Neuron (in vitro differentiated cells): Measurements from ENCODE around the gene RGS19.

ENCODE experiments used
- H2AFZ ChIP-seq: one replicate; pipeline ENCODE4 v1.6.1; 2013; ENCODE audit warnings: low read depth, mild to moderate bottlenecking, inconsistent platforms, low read length, moderate library complexity
- H3K27me3 ChIP-seq: one replicate; pipeline ENCODE4 v1.6.1; 2013; ENCODE audit warnings: low read length; ENCODE audit not compliant: insufficient read depth
- H3K36me3 ChIP-seq: one replicate; pipeline ENCODE4 v1.6.1; 2013; ENCODE audit warnings: low read length; ENCODE audit not compliant: insufficient read depth
- H3K4me1 ChIP-seq: one replicate; pipeline ENCODE4 v1.6.1; 2013; ENCODE audit warnings: low read length; ENCODE audit not compliant: insufficient read depth
- H3K4me3 ChIP-seq: 2 replicates; pipeline ENCODE4 v1.5.1; 2013; ENCODE audit warnings: mild to moderate bottlenecking, low read length, moderate library complexity
- H3K9me3 ChIP-seq: one replicate; pipeline ENCODE4 v1.6.1; 2013; ENCODE audit warnings: low read length

The RGS19 gene

GRCh38 chr20:64074184-64074789 lies 5.0 kb downstream of the RGS19 start:
- Histone ChIP-seq H2AFZ (no peak overlapping the region), H3K36me3 (peaks cover 11% of the 10 kb centered on the region), H3K27me3 (no peaks in the 10 kb centered on the region), H3K4me1 (peaks cover 16% of the 10 kb centered on the region), H3K4me3 (no peak overlapping the region), H3K9me3 (no peaks in the 10 kb centered on the region)

DNA sequence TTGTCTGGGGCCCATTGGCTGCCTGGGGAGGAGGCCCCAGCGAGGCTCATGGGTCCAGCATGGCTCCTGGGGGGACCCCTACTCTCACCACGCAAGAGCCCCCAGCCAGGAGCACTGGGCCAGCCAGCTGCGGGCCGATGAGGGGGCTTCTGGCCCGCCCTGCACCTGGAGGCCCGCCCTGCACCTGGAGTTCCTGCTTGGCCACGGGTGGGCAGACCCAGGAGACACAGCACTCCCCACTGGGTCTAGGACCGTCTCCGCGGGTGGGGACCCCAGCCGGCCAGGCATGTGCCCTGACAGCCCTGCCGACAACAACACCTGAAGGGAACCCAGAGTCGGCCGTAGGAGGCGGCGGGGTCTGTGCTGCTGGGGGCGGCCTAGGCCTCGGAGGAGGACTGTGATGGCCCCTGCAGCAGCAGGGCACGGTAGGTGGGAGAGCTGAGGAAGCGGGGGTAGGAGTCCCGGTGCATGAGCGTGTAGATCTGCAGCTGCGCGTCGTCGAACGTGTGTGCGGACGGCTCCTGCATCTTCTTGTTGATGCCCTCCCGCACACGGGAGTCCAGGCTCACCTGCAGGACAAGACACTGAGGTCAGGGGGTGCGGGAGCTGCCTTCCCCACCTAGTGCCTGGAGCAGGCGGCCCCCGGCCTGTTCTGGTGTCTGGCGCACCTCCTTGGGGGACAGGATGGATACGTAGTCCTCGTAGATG lies 5.7 kb downstream of the RGS19 start:
- Histone ChIP-seq H3K27me3 (no peaks in the 10 kb centered on the region), H3K4me1 (peaks cover 9% of the 10 kb centered on the region), H3K36me3 (peaks cover 11% of the 10 kb centered on the region), H2AFZ (no peak overlapping the region), H3K4me3 (no peak overlapping the region), H3K9me3 (no peaks in the 10 kb centered on the region)

- Histone ChIP-seq H3K4me1 (no peaks in the 10 kb centered on the region), H3K4me3 (no peak overlapping the region), H3K36me3 (peaks cover 11% of the 10 kb centered on the region), H3K27me3 (no peaks in the 10 kb centered on the region), H2AFZ (no peak overlapping the region), H3K9me3 (no peaks in the 10 kb centered on the region)
Observed at GRCh38 chr20:64072498-64073063, 6.7 kb downstream of the RGS19 start.

- Histone ChIP-seq H3K4me1 (no peaks in the 10 kb centered on the region), H3K27me3 (no peaks in the 10 kb centered on the region), H3K4me3 (no peak overlapping the region), H3K9me3 (no peaks in the 10 kb centered on the region), H2AFZ (no peak overlapping the region), H3K36me3 (peaks cover 11% of the 10 kb centered on the region)
Observed at GRCh38 chr20:64071341-64072332, 7.7 kb downstream of the RGS19 start.

GRCh38 chr20:64070244-64070993 lies 8.9 kb downstream of the RGS19 start:
- no peak overlapping the region for H3K4me3 ChIP-seq
- no peak overlapping the region for H2AFZ ChIP-seq
- H3K36me3 ChIP-seq, result peaks cover 11% of the 10 kb centered on the region
- H3K4me1 ChIP-seq, result no peaks in the 10 kb centered on the region
- no peaks in the 10 kb centered on the region for H3K9me3 ChIP-seq
- H3K27me3 ChIP-seq, result no peaks in the 10 kb centered on the region

DNA sequence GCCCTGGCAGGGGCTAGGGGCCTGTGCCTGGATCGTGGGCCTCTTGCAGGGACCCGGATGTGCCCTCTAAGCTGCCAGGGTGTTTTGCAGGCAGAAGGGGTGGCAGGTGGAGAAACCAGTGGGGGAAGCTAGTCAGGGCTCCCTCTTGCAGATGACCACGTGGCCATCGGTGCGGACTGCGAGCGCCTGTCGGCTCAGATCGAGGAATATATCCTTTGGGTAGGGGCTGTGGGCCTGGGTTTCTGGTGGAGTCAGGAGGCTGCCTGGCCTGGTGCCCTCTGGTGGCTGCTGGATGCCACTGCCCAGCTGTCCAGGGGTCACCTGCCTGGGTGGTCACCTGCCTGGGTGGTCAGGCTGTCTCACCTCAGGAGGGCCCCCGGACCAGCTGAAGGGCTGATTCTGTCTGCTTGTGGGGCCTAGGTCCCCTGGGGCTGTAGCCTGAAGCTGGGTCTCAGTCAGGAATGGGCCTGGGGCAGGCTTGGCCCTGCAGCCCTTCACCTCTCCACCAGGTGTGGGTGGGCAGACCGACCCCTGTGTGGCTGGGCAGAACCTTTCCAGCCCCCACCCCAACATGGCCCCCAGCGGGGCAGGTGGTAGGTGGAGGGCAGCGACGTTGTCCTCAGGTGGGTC lies 9.6 kb downstream of the RGS19 start:
- peaks cover 11% of the 10 kb centered on the region for H3K36me3 ChIP-seq
- no peaks in the 10 kb centered on the region for H3K9me3 ChIP-seq
- H3K4me1 ChIP-seq, result peaks cover 4% of the 10 kb centered on the region
- no peak overlapping the region for H3K4me3 ChIP-seq
- no peak overlapping the region for H2AFZ ChIP-seq
- no peaks in the 10 kb centered on the region for H3K27me3 ChIP-seq

- Histone ChIP-seq H3K9me3 (no peaks in the 10 kb centered on the region), H2AFZ (no peak overlapping the region), H3K27me3 (no peaks in the 10 kb centered on the region), H3K36me3 (peaks cover 11% of the 10 kb centered on the region), H3K4me1 (peaks cover 8% of the 10 kb centered on the region), H3K4me3 (no peak overlapping the region)
Observed at GRCh38 chr20:64069209-64069613, 10.1 kb downstream of the RGS19 start.

- Histone ChIP-seq H3K27me3 (no peaks in the 10 kb centered on the region), H3K4me1 (peaks cover 15% of the 10 kb centered on the region)
Observed at GRCh38 chr20:64068386-64069208, 10.7 kb downstream of the RGS19 start.

GRCh38 chr20:64067733-64068307 lies 11.5 kb downstream of the RGS19 start:
- no peak overlapping the region for H3K4me3 ChIP-seq
- H3K36me3 ChIP-seq, result peaks cover 11% of the 10 kb centered on the region
- peaks cover 15% of the 10 kb centered on the region for H3K4me1 ChIP-seq
- no peaks in the 10 kb centered on the region for H3K9me3 ChIP-seq
- H2AFZ ChIP-seq, result no peak overlapping the region
- H3K27me3 ChIP-seq, result no peaks in the 10 kb centered on the region

More at GRCh38 chr20:64068386-64069208, 10.7 kb downstream of the RGS19 start:
- peaks cover 11% of the 10 kb centered on the region for H3K36me3 ChIP-seq
- H3K4me3 ChIP-seq, result no peak overlapping the region
- H2AFZ ChIP-seq, result no peak overlapping the region
- H3K9me3 ChIP-seq, result no peaks in the 10 kb centered on the region

- H3K9me3 ChIP-seq, result no peaks in the 10 kb centered on the region
- no peak overlapping the region for H3K4me3 ChIP-seq
- H3K4me1 ChIP-seq, result peaks cover 21% of the 10 kb centered on the region
- no peaks in the 10 kb centered on the region for H3K27me3 ChIP-seq
- H2AFZ ChIP-seq, result no peak overlapping the region
- H3K36me3 ChIP-seq, result peaks cover 9% of the 10 kb centered on the region
Observed at GRCh38 chr20:64067005-64067632, 12.2 kb downstream of the RGS19 start.

DNA sequence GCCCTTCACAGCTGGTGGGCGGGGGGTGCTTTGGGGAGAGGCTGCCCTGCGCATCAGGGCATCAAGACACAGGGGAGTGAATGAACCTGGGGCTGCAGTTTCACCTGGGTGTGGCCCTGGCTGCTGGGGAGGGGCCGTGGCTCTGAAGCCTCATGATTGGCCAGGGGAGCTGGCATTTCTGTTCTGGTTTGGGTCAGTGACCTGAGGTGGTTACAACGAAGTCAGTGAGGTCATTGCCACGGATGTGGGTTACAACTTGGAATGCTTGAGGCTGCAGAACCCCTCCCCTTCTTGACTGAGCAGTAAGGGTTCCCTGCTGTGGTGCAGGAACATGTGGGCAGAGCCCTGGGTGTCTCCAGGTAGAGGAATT lies 13.4 kb downstream of the RGS19 start:
- no peaks in the 10 kb centered on the region for H3K9me3 ChIP-seq
- H3K4me1 ChIP-seq, result peaks cover 23% of the 10 kb centered on the region
- no peak overlapping the region for H3K4me3 ChIP-seq
- no peak overlapping the region for H2AFZ ChIP-seq
- peaks cover 2% of the 10 kb centered on the region for H3K36me3 ChIP-seq
- no peaks in the 10 kb centered on the region for H3K27me3 ChIP-seq
